ENCODE measurements around the gene HLTF.

HLTF gene

GRCh38 chr3:149031096-149031495 is 55.2 kb downstream of the HLTF start:
- no peak for TF ChIP-seq CTCF (conservative IDR thresholded peaks at IDR 0.05)
- no peak overlapping the region for H3K27ac ChIP-seq

GRCh38 chr3:149026718-149027117 is 59.6 kb downstream of the HLTF start:
- TF ChIP-seq CTCF (conservative IDR thresholded peaks at IDR 0.05) = no peak

GRCh38 chr3:149023951-149024350 is 62.4 kb downstream of the HLTF start:
- no peak for TF ChIP-seq CTCF (conservative IDR thresholded peaks at IDR 0.05)

More at GRCh38 chr3:149026718-149027117, 59.6 kb downstream of the HLTF start:
- H3K27ac ChIP-seq = no peak overlapping the region

GRCh38 chr3:149021830-149022229 is 64.5 kb downstream of the HLTF start:
- TF ChIP-seq CTCF (conservative IDR thresholded peaks at IDR 0.05) = no peak
- H3K27ac ChIP-seq = no peak overlapping the region

More at GRCh38 chr3:149023951-149024350, 62.4 kb downstream of the HLTF start:
- no peak overlapping the region for H3K27ac ChIP-seq

- TF ChIP-seq CTCF (conservative IDR thresholded peaks at IDR 0.05) = no peak
- H3K27ac ChIP-seq = no peak overlapping the region
Observed at GRCh38 chr3:149020839-149021252, 65.5 kb downstream of the HLTF start.

GRCh38 chr3:149020196-149020838 is 66.0 kb downstream of the HLTF start:
- no peak for TF ChIP-seq CTCF (conservative IDR thresholded peaks at IDR 0.05)
- H3K27ac ChIP-seq = no peak overlapping the region

GRCh38 chr3:149019580-149019979 is 66.8 kb downstream of the HLTF start:
- TF ChIP-seq CTCF (conservative IDR thresholded peaks at IDR 0.05) = no peak
- H3K27ac ChIP-seq = no peak overlapping the region

Measured in VCaP (cell line).